HepG2 (cell line): ENCODE results near the gene UCK2. TPM values are rescaled to one million over a fixed set of nuclear protein-coding genes. Genes with fewer than 3 reads are reported as not detected.

Source experiments
- AKNA ChIP-seq: sonication (generic); formaldehyde crosslinking; IDR thresholded peaks from 2 replicates; pipeline ENCODE4 v1.4.0; 2020; ENCODE audit warnings: missing genetic modification reagents, borderline replicate concordance
- EEA1 ChIP-seq: sonication (generic); formaldehyde crosslinking; IDR thresholded peaks from 2 replicates; pipeline ENCODE4 v1.5.1; 2020; ENCODE audit warnings: mild to moderate bottlenecking, missing genetic modification reagents, borderline replicate concordance
- ELF1 ChIP-seq: sonication (generic); formaldehyde crosslinking; IDR thresholded peaks from 2 replicates; pipeline ENCODE4 v1.4.0; 2020; ENCODE audit warnings: missing genetic modification reagents
- FOXA1 ChIP-seq, 2 experiments: fragments of 450-650 bp in 1 of 2; sonication (generic) in 1 of 2; formaldehyde crosslinking in 1 of 2; IDR thresholded peaks; 2 replicates each; pipeline versions ENCODE4 v1.4.0 to v1.6.1; 2016 to 2020; ENCODE audit warnings: missing genetic modification reagents in 1 of 2
- GTF3A ChIP-seq: sonication (generic); formaldehyde crosslinking; conservative IDR thresholded peaks from 2 replicates; pipeline ENCODE4 v1.4.0; 2020; ENCODE audit warnings: mild to moderate bottlenecking, missing genetic modification reagents
- JUN ChIP-seq: sonication (generic); formaldehyde crosslinking; IDR thresholded peaks from 2 replicates; pipeline ENCODE4 v1.4.0; 2020; ENCODE audit warnings: mild to moderate bottlenecking, missing genetic modification reagents
- MAF1 ChIP-seq: sonication (generic); formaldehyde crosslinking; IDR thresholded peaks from 2 replicates; pipeline ENCODE4 v1.5.0; 2020; ENCODE audit warnings: missing genetic modification reagents, borderline replicate concordance
- MAX ChIP-seq: IDR thresholded peaks from 2 replicates; pipeline ENCODE4 v1.6.1; 2012; ENCODE audit warnings: inconsistent platforms
- MXD3 ChIP-seq: IDR thresholded peaks from 2 replicates; pipeline ENCODE4 v1.6.1; 2016; ENCODE audit warnings: mild to moderate bottlenecking, missing biosample characterization, missing genetic modification reagents
- NCOA1 ChIP-seq: sonication (generic); formaldehyde crosslinking; IDR thresholded peaks from 2 replicates; pipeline ENCODE4 v1.9.0; 2021; ENCODE audit warnings: missing genetic modification reagents
- PLSCR1 ChIP-seq: sonication (generic); formaldehyde crosslinking; IDR thresholded peaks from 2 replicates; pipeline ENCODE4 v1.5.0; 2020; ENCODE audit warnings: missing genetic modification reagents, mild to moderate bottlenecking, borderline replicate concordance
- SMAD9 ChIP-seq: sonication (generic); formaldehyde crosslinking; IDR thresholded peaks from 2 replicates; pipeline ENCODE4 v1.5.1; 2020; ENCODE audit warnings: mild to moderate bottlenecking, missing genetic modification reagents
- ZBTB25 ChIP-seq: IDR thresholded peaks from 2 replicates; pipeline ENCODE4 v1.6.1; 2018; ENCODE audit warnings: missing genetic modification reagents
- ZNF574 ChIP-seq: sonication (generic); formaldehyde crosslinking; IDR thresholded peaks from 2 replicates; pipeline ENCODE4 v1.4.0; 2020; ENCODE audit warnings: missing genetic modification reagents
- ZNF761 ChIP-seq: sonication (generic); formaldehyde crosslinking; conservative IDR thresholded peaks from 2 replicates; pipeline ENCODE4 v1.4.0; 2020; ENCODE audit warnings: mild to moderate bottlenecking, missing genetic modification reagents
- ZSCAN5A ChIP-seq: sonication (generic); formaldehyde crosslinking; IDR thresholded peaks from 2 replicates; pipeline ENCODE4 v1.8.0; 2022; ENCODE audit warnings: mild to moderate bottlenecking, missing genetic modification reagents, borderline replicate concordance
- polyA plus RNA-seq, 8 experiments: library from polyadenylated mRNA; depleted of rRNA in 3 of 8; stranded (reverse) in 7 of 8; unstranded in 1 of 8; fragments of >200 nt; fragmentation: Illumina TruSeq in 4 of 8; extraction: Trizol in 4 of 8; gene quantifications; 2 replicates each; pipeline versions ENCODE4 v1.2.1 to v1.2.3, GENCODE V29; 2011 to 2016; ENCODE audit warnings: low read depth in 4 of 8, missing spikeins in 1 of 8, mixed read lengths in 1 of 8; ENCODE audit not compliant: insufficient read depth in 1 of 8
- total RNA-seq, 5 experiments: library from RNA; depleted of rRNA; stranded (reverse); fragments of >200 nt; fragmentation: Illumina TruSeq; extraction: Trizol; gene quantifications; 2 replicates each; pipeline ENCODE4 v1.2.3, GENCODE V29; 2016; ENCODE audit warnings: low read depth in 1 of 5

Gene UCK2
- total and polyA plus RNA-seq, 2 of the 13 experiments (the other 11 are each of a cell fraction or from before 2014, with no cell fraction given) = 64.3 to 78.0 TPM

- TF ChIP-seq ZNF574 (CRISPR knock-in tag) (peak; percentile 78), PLSCR1 (CRISPR knock-in tag) (no peak), EEA1 (CRISPR knock-in tag) (no peak), NCOA1 (CRISPR knock-in tag) (no peak), MAX (peak; percentile 40; the same call in 1 of the 2 replicates), JUN (CRISPR knock-in tag) (no peak), ELF1 (CRISPR knock-in tag) (peak; percentile 60; the same call in 1 of the 2 replicates), MAF1 (CRISPR knock-in tag) (no peak), ZBTB25 (CRISPR knock-in tag) (no peak), GTF3A (CRISPR knock-in tag) (no peak), FOXA1 (IDR thresholded peaks at IDR 0.05) (no peak), FOXA1 (CRISPR knock-in tag; IDR thresholded peaks at IDR 0.05) (0 out of 2 replicates have a peak, but pooled peaks have one; percentile 20), ZSCAN5A (CRISPR knock-in tag) (no peak), SMAD9 (CRISPR knock-in tag) (no peak), ZNF761 (CRISPR knock-in tag) (no peak), AKNA (CRISPR knock-in tag) (no peak), MXD3 (no peak)
These were observed 44.1 kb downstream of the UCK2 start (continued) for GRCh38 chr1:165871311-165872067.
